Middle frontal gyrus (tissue), 1 donor: Measurements from ENCODE around the gene SERPINA6.
A peak's percentile ranks its signal among the peaks of the same experiment; 100 is the strongest.
"Not testable (repeated sequence)": the region's sequence is repeated elsewhere in the genome, so short reads cannot be mapped to it uniquely, and the experiment has no call there.

Source experiments
- DNase-seq: peaks from one replicate; pipeline ENCODE4 v3.0.0-alpha.2; 2015; ENCODE audit warnings: low spot score; ENCODE audit errors: extremely low spot score

SERPINA6 gene

GRCh38 chr14:94292872-94293577 lies 30.1 kb downstream of the SERPINA6 start, which contains the start of gene SERPINA10:
SERPINA10 (minus strand) TSS chr14:94293268; CDS start chr14:94290593, 2,675 bp downstream.
- DNase-seq: no peak

- DNase-seq: no peak
Observed at GRCh38 chr14:94292526-94292871, 30.6 kb downstream of the SERPINA6 start.

DNA sequence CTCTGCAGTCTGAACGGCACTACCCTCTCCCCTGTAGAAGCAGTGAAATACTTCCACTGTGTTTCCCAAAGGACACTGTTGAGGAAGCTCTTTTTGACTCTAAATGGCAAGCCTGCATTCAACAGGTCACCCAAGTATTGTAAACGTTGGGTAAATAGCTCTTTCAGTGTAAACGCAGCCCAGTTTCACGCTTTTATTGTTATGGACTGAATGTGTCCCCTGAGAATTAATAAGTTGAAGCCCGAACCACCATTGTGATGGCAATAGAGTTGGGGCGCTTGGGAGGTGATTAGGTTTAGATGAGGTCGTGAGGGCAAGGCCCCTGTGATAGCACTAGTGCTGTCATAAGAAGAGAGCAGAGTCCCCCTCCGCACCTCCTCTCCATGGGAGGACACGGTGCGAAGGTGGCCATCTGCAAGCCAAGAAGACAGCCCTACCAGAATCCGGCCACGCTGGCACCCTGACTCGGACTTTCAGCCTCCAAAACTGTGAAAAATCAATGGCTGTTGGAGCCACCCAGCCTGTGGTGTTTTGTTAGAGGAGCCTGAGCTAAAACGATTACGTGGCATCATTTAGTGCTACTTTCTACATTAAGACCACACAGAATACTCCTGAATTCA lies 31.1 kb downstream of the SERPINA6 start:
- DNase-seq: no peak

GRCh38 chr14:94291159-94291905 lies 31.8 kb downstream of the SERPINA6 start:
- DNase-seq: no peak

DNA sequence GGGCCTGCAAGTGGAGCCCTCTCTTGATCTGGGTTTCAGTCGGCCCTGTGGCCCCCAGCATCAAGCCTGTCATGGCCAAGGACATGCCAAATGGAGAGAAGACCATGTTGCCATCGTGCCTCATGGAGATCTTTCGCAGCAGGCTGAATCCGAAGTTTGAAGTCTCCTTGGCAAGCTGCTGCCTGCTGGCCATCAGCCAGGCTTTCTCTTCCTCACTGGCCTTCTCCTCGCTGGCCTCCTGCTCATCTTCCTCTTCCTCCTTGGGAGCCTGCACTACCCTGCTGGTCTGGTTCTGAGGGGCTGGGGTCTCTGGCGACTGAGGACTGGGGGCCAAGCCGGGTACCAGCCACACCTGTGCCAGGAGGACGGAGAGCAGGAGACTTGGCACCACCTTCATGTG lies 32.9 kb downstream of the SERPINA6 start:
- no peak for DNase-seq

- no peak for DNase-seq
Observed at GRCh38 chr14:94288610-94289465, 34.3 kb downstream of the SERPINA6 start.

DNA sequence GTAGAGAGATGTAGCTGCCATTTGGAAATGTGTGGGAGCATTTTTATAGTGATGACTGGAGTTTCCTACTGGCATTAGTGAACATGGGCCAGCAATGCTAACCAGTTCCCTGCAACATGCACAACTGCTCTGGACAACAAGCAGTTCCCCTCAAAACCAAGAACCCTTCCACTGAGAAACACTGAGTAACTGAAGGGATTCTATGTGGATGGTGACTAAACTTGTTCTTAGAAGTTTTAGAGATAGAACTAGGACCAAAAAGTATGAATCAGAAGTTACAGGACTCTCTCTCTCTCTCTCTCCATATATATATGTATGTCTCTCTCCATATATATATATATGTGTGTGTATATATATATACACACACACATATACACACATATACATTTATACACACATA lies 38.0 kb downstream of the SERPINA6 start:
- no peak for DNase-seq

DNA sequence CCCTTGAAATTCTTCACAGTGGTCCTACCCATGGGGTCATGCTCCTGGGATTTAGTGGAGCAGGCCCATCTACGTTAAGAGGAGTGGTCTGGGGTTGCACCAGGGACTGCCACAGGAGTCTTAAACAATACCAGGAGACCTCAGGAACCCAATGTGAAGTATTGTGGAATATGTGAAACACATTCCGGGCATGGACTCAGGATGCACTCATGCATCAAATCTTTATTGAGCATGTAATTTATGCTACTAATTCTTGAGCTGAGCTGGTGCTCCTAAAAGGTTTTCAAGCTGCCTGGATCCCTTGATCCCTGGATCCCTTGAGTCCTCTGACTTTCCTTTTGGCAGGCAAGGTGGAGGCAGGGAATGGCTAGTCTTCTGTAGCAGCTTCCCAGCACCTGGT lies 38.9 kb downstream of the SERPINA6 start:
- no peak for DNase-seq

DNA sequence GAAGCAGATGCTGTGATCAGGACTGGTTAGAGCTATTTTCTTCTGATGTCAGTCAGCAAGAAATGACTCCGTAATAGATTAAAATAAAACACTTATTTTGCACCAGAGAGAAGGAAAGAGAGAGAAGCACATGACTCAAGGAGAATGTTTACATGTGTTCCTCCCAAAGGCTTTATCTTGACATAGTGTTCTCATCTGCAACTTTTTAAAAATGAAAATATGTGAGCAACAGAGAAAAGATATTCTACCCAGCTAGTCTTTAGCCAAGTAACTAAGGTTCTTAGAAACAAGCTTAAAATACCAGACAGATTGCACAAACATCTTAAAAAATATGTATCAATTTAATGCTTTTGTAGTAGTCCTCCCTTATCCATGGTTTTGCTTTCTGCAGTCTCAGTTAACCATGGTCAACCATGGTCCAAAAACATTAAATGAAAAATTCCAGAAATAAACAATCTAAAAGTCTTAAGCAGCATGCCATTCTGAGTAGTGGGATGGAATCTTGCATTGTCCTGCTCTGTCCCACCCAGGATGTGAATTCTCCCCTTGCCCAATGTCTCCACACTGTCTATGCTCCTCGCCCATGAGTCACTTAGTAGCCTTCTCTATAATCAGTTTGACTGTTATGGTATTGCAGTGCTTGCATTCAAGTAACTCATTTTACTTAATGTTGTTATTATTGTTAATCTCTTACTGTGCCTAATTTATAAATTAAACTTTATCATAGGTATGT lies 40.0 kb downstream of the SERPINA6 start:
- no peak for DNase-seq

DNA sequence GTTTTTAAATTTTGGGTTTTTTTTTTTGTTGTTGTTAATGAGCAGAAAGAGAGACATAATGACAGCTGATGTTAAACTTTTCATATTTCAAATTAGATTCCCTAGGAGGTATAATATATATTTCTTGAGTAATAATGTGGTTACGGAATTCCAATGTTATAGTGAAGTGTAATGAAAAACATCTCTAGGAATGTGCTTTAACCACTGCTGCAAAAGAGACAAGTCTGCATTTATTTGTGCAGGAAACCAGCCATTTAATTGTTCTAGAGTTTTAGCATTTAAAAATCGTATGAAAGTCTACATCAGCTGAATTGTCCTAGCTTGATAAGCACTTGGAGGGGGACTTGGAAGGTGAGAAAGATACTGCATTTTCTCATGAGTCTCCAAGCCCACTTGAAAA lies 44.4 kb downstream of the SERPINA6 start:
- no peak for DNase-seq

- not testable (repeated sequence) for DNase-seq
Observed at GRCh38 chr14:94276898-94277561, 46.1 kb downstream of the SERPINA6 start.

DNA sequence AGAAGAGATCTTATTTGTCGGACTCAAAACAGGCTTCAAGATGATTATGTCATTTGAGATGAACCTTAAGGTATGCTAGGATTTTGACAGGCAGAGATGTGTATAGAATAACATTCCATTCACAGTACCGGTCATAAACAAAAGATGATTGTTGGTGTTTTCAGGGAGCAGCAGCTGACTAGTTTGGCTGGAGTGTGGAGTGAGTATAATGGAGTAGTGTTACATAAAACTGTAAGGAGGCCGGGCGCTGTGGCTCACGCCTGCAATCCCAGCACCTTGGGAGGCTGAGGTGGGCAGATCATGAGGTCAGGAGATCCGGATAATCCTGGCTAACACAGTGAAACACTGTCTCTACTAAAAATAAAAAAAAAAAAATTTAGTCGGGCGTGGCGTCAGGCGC lies 54.0 kb downstream of the SERPINA6 start:
- DNase-seq: peak; percentile 30

- not testable (repeated sequence) for DNase-seq
Observed at GRCh38 chr14:94268582-94268981, 54.6 kb downstream of the SERPINA6 start.

DNA sequence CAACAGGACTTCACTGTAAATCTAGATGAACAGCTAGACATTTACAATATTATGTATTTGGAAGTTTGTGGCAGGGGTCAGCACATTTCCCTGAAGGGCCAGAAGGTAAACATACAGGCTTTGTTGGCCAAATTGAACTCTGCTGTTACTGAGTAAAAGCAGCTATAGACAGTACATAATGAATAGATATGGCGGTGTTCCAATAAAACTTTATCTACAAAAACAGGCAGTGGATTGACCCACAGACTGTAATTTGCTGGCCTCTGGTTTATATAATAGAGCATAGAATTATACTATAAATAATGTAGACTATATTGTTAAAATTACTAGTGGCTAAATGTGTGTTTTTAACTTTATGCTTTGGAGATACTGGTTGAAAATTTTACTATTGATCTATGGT lies 55.8 kb downstream of the SERPINA6 start:
- no peak for DNase-seq

GRCh38 chr14:94264195-94264594 lies 58.9 kb downstream of the SERPINA6 start:
- DNase-seq: not testable (repeated sequence)
